K562 (cell line): ENCODE measurements around the gene TRAF3IP1. TPM values are rescaled to one million over a fixed set of nuclear protein-coding genes. Genes with fewer than 3 reads are reported as not detected.

Experiments used
- CREB1 ChIP-seq, 2 experiments: sonication (generic) in 1 of 2; formaldehyde crosslinking in 1 of 2; IDR thresholded peaks; 2 replicates each; pipeline versions ENCODE4 v1.6.1 to v1.8.0; 2012 to 2022; ENCODE audit warnings: inconsistent platforms in 1 of 2, mild to moderate bottlenecking in 1 of 2, missing genetic modification reagents in 1 of 2, moderate library complexity in 1 of 2
- ESRRA ChIP-seq: fragments of 450-650 bp; IDR thresholded peaks from 2 replicates; pipeline ENCODE4 v1.6.1; 2014; ENCODE audit warnings: low read depth, mild to moderate bottlenecking, moderate library complexity, borderline replicate concordance
- FOS ChIP-seq: IDR thresholded peaks from 3 replicates; pipeline ENCODE4 v1.6.1; 2011; ENCODE audit not compliant: insufficient read length; ENCODE audit errors: extremely low read depth
- NFATC3 ChIP-seq: fragments of 450-650 bp; IDR thresholded peaks from 2 replicates; pipeline ENCODE4 v1.6.1; 2017; ENCODE audit warnings: mild to moderate bottlenecking
- NFE2L1 ChIP-seq: fragments of 450-650 bp; IDR thresholded peaks from 2 replicates; pipeline ENCODE4 v1.6.1; 2016; ENCODE audit warnings: missing genetic modification characterization, low read depth, mild to moderate bottlenecking, missing compliant biosample characterization, moderate library complexity, borderline replicate concordance
- NFXL1 ChIP-seq: fragments of 450-650 bp; formaldehyde crosslinking; IDR thresholded peaks from 2 replicates; pipeline ENCODE4 v1.4.0; 2021; ENCODE audit warnings: mild to moderate bottlenecking
- PHTF2 ChIP-seq: fragments of 250-450 bp; sonication (Bioruptor Pico); IDR thresholded peaks from 2 replicates; pipeline ENCODE4 v1.5.0; 2021; ENCODE audit warnings: mild to moderate bottlenecking
- POLR2B ChIP-seq: fragments of 450-650 bp; IDR thresholded peaks from 2 replicates; pipeline ENCODE4 v1.6.1; 2018; ENCODE audit warnings: low read depth; ENCODE audit not compliant: partially characterized antibody
- RBFOX2 ChIP-seq: fragments of 200-400 bp; formaldehyde crosslinking; IDR thresholded peaks from 2 replicates; pipeline ENCODE4 v1.6.1; 2017; ENCODE audit warnings: low read depth, mild to moderate bottlenecking, low read length, moderate library complexity
- SMAD4 ChIP-seq: fragments of 250-450 bp; sonication (Bioruptor Pico); conservative IDR thresholded peaks from 2 replicates; pipeline ENCODE4 v1.8.0; 2021; ENCODE audit warnings: inconsistent platforms, mild to moderate bottlenecking, moderate library complexity
- STAG1 ChIP-seq: sonication (generic); formaldehyde crosslinking; IDR thresholded peaks from 2 replicates; pipeline ENCODE4 v1.5.0; 2020; ENCODE audit warnings: missing genetic modification reagents, borderline replicate concordance
- ZFPM2 ChIP-seq: fragments of 250-450 bp; sonication (Bioruptor Pico); IDR thresholded peaks from 2 replicates; pipeline ENCODE4 v1.5.1; 2022; ENCODE audit warnings: mild to moderate bottlenecking
- ZNF274 ChIP-seq: IDR thresholded peaks from 2 replicates; pipeline ENCODE4 v1.6.1; 2011; ENCODE audit warnings: low read depth, mild to moderate bottlenecking, low read length, moderate library complexity, borderline replicate concordance
- ZNF695 ChIP-seq: fragments of 450-650 bp; formaldehyde crosslinking; IDR thresholded peaks from 2 replicates; pipeline ENCODE4 v1.4.0; 2020; ENCODE audit warnings: mild to moderate bottlenecking, moderate library complexity
- polyA plus RNA-seq, 8 experiments: library from polyadenylated mRNA; depleted of rRNA in 4 of 8; stranded (reverse) in 5 of 8; unstranded in 3 of 8; fragments of >200 nt; fragmentation: Nextera tagmentation in 2 of 8; fragmentation: Illumina TruSeq in 1 of 8; extraction: Ambion mirVana in 2 of 8; extraction: Trizol in 1 of 8; gene quantifications; 2 replicates each; pipeline versions ENCODE4 v1.2.1 to v1.2.3, GENCODE V29; 2011 to 2014; ENCODE audit warnings: inconsistent platforms in 1 of 8, missing spikeins in 1 of 8
- total RNA-seq, 7 experiments: library from RNA; depleted of rRNA in 6 of 7; stranded (reverse); fragments of >200 nt in 6 of 7; fragmentation: Illumina TruSeq in 2 of 7; extraction: Trizol in 2 of 7; gene quantifications; 2 replicates each; pipeline versions ENCODE4 v1.2.1 to v1.2.3, GENCODE V29; 2011 to 2021; ENCODE audit warnings: low replicate concordance in 1 of 7
- TF ChIP-seq, protein P1 (sequence below), 2 experiments: fragments of 450-650 bp; formaldehyde crosslinking in 1 of 2; IDR thresholded peaks; 2 replicates each; pipeline versions ENCODE4 v1.4.0 to v1.6.1; 2014 to 2020; ENCODE audit warnings: mild to moderate bottlenecking in 2 of 2, borderline replicate concordance in 1 of 2, low read depth in 1 of 2
- TF ChIP-seq, protein P2 (sequence below): fragments of 450-650 bp; IDR thresholded peaks from 2 replicates; pipeline ENCODE4 v1.6.1; 2017; ENCODE audit warnings: mild to moderate bottlenecking, moderate library complexity
- TF ChIP-seq, protein P3 (sequence below): fragments of 450-650 bp; IDR thresholded peaks from 2 replicates; pipeline ENCODE4 v1.6.1; 2016
- TF ChIP-seq, protein P4 (sequence below): fragments of 450-650 bp; IDR thresholded peaks from 2 replicates; pipeline ENCODE4 v1.6.1; 2016; ENCODE audit warnings: low read depth, mild to moderate bottlenecking, moderate library complexity

TRAF3IP1 gene
- total and polyA plus RNA-seq, 9 of the 15 experiments (the other 6 are each of a cell fraction or from before 2014, with no cell fraction given) = 1.3 to 7.4 (median 3.4) TPM

DNA sequence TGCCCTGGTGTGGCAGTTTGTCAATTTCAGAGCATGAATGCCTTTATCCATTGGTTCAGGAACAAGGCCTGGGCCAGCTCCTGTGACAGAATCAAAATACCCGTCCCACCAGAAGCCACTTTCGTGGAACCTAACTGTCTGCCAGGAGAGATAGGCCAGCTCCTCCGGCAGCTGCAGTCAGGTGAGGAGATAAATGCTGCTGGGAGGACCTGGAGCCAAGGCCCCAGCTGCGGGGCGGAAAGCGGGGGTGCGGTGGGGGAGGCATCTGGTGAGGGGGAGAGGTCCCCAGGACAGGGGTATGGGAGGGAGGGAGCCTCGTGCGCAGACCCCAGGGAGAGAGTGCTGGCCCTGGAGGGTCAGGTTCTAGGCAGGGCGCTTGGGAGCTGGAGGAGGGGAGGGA, 102.0 kb downstream of the TRAF3IP1 start (continued):
- TF ChIP-seq, protein P1, sequence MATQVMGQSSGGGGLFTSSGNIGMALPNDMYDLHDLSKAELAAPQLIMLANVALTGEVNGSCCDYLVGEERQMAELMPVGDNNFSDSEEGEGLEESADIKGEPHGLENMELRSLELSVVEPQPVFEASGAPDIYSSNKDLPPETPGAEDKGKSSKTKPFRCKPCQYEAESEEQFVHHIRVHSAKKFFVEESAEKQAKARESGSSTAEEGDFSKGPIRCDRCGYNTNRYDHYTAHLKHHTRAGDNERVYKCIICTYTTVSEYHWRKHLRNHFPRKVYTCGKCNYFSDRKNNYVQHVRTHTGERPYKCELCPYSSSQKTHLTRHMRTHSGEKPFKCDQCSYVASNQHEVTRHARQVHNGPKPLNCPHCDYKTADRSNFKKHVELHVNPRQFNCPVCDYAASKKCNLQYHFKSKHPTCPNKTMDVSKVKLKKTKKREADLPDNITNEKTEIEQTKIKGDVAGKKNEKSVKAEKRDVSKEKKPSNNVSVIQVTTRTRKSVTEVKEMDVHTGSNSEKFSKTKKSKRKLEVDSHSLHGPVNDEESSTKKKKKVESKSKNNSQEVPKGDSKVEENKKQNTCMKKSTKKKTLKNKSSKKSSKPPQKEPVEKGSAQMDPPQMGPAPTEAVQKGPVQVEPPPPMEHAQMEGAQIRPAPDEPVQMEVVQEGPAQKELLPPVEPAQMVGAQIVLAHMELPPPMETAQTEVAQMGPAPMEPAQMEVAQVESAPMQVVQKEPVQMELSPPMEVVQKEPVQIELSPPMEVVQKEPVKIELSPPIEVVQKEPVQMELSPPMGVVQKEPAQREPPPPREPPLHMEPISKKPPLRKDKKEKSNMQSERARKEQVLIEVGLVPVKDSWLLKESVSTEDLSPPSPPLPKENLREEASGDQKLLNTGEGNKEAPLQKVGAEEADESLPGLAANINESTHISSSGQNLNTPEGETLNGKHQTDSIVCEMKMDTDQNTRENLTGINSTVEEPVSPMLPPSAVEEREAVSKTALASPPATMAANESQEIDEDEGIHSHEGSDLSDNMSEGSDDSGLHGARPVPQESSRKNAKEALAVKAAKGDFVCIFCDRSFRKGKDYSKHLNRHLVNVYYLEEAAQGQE (IDR thresholded peaks at IDR 0.05; ENCODE audit: borderline replicate concordance) = no peak
- TF ChIP-seq, protein P1 (CRISPR knock-in tag; IDR thresholded peaks at IDR 0.05; ENCODE audit: low read depth) = no peak
- TF ChIP-seq PHTF2 (CRISPR knock-in tag) (no peak), SMAD4 (CRISPR knock-in tag) (peak; percentile 66), NFE2L1 (tag) (no peak), POLR2B (no peak), ZNF695 (CRISPR knock-in tag) (no peak), RBFOX2 (no peak), ZNF274 (no peak), CREB1 (IDR thresholded peaks at IDR 0.05) (peak; percentile 66), CREB1 (CRISPR knock-in tag; IDR thresholded peaks at IDR 0.05) (no peak), STAG1 (CRISPR knock-in tag) (no peak), FOS (no peak), NFATC3 (no peak), ESRRA (no peak), ZFPM2 (CRISPR knock-in tag) (no peak), NFXL1 (CRISPR knock-in tag) (no peak)
- TF ChIP-seq, protein P2, sequence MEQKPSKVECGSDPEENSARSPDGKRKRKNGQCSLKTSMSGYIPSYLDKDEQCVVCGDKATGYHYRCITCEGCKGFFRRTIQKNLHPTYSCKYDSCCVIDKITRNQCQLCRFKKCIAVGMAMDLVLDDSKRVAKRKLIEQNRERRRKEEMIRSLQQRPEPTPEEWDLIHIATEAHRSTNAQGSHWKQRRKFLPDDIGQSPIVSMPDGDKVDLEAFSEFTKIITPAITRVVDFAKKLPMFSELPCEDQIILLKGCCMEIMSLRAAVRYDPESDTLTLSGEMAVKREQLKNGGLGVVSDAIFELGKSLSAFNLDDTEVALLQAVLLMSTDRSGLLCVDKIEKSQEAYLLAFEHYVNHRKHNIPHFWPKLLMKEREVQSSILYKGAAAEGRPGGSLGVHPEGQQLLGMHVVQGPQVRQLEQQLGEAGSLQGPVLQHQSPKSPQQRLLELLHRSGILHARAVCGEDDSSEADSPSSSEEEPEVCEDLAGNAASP = no peak
- TF ChIP-seq, protein P3, sequence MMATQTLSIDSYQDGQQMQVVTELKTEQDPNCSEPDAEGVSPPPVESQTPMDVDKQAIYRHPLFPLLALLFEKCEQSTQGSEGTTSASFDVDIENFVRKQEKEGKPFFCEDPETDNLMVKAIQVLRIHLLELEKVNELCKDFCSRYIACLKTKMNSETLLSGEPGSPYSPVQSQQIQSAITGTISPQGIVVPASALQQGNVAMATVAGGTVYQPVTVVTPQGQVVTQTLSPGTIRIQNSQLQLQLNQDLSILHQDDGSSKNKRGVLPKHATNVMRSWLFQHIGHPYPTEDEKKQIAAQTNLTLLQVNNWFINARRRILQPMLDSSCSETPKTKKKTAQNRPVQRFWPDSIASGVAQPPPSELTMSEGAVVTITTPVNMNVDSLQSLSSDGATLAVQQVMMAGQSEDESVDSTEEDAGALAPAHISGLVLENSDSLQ = peak; percentile 49
- TF ChIP-seq, protein P4, sequence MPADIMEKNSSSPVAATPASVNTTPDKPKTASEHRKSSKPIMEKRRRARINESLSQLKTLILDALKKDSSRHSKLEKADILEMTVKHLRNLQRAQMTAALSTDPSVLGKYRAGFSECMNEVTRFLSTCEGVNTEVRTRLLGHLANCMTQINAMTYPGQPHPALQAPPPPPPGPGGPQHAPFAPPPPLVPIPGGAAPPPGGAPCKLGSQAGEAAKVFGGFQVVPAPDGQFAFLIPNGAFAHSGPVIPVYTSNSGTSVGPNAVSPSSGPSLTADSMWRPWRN = no peak
